IMR-90 (cell line): ENCODE measurements around the gene AGBL1. TPM values are rescaled to one million over a fixed set of nuclear protein-coding genes. Genes with fewer than 3 reads are reported as not detected.

Experiments used
- ATAC-seq: fragments of 200-7000 bp; cut with Tn5 transposase; 2 replicates; pipeline ENCODE4 v1.9.1; 2020; ENCODE audit warnings: low read depth, mild to moderate bottlenecking, moderate library complexity
- BruUV-seq: library from RNA; stranded (reverse); fragments of 400-500 nt; replicated peaks from 2 replicates; lab custom pipeline; 2021; lab: Mats Ljungman, UMichigan
- CTCF ChIA-PET: fragments of 300-600 bp; formaldehyde crosslinking; extraction: SDS; loops from one replicate; lab custom pipeline; 2021; ENCODE audit warnings: antibody characterized with exemption; lab: Yijun Ruan, JAX
- POLR2A ChIA-PET: fragments of 300-600 bp; sonication (Branson Sonifier 250); formaldehyde crosslinking; loops from one replicate; lab custom pipeline; 2022; ENCODE audit warnings: antibody characterized with exemption; ENCODE audit not compliant: unreplicated experiment; lab: Charles Lee
- DNase-seq: peaks from one replicate; pipeline ENCODE4 v3.0.0; 2013
- H2AFZ ChIP-seq: replicated peaks from 2 replicates; pipeline ENCODE3; 2013; ENCODE audit warnings: low read length, mild to moderate bottlenecking; ENCODE audit not compliant: poor library complexity
- H2AK5ac ChIP-seq: 2 replicates; pipeline ENCODE4 v1.6.1; 2013; ENCODE audit warnings: low read depth, low read length, inconsistent platforms
- H2AK9ac ChIP-seq: replicated peaks from 2 replicates; pipeline ENCODE3; 2013; ENCODE audit warnings: mild to moderate bottlenecking, low read depth, low read length, moderate library complexity; ENCODE audit not compliant: poor library complexity
- H2BK120ac ChIP-seq: 2 replicates; pipeline ENCODE4 v1.6.1; 2013; ENCODE audit warnings: low read depth, low read length, inconsistent platforms
- H2BK15ac ChIP-seq: 3 replicates; pipeline ENCODE4 v1.6.1; 2013; ENCODE audit warnings: low read depth, low read length, inconsistent platforms
- H2BK20ac ChIP-seq: 2 replicates; pipeline ENCODE4 v1.6.1; 2013; ENCODE audit warnings: low read depth, mild to moderate bottlenecking, inconsistent platforms, low read length, moderate library complexity
- H2BK5ac ChIP-seq: 2 replicates; pipeline ENCODE4 v1.6.1; 2013; ENCODE audit warnings: mild to moderate bottlenecking, low read depth, low read length, inconsistent platforms; ENCODE audit not compliant: poor library complexity, severe bottlenecking
- H3K14ac ChIP-seq: replicated peaks from 2 replicates; pipeline ENCODE4 v1.6.1; 2013; ENCODE audit warnings: low read depth, low read length, inconsistent platforms
- H3K18ac ChIP-seq: 2 replicates; pipeline ENCODE4 v1.6.1; 2013; ENCODE audit warnings: low read depth, low read length, control low read depth
- H3K23ac ChIP-seq: 2 replicates; pipeline ENCODE4 v1.6.1; 2013; ENCODE audit warnings: low read depth, low read length, inconsistent platforms
- H3K27ac ChIP-seq: 2 replicates; pipeline ENCODE4 v1.5.1; 2013; ENCODE audit warnings: mild to moderate bottlenecking, control low read depth, low read length; ENCODE audit not compliant: insufficient read depth
- H3K27me3 ChIP-seq: 2 replicates; pipeline ENCODE4 v1.6.1; 2013; ENCODE audit warnings: low read length; ENCODE audit not compliant: control insufficient read depth, insufficient read depth
- H3K36me3 ChIP-seq: 2 replicates; pipeline ENCODE4 v1.6.1; 2013; ENCODE audit warnings: low read length, mixed read lengths; ENCODE audit not compliant: control insufficient read depth, insufficient read depth
- H3K4ac ChIP-seq: 2 replicates; pipeline ENCODE4 v1.6.1; 2013; ENCODE audit warnings: low read depth, low read length, inconsistent platforms
- H3K4me1 ChIP-seq: 2 replicates; pipeline ENCODE4 v1.6.1; 2013; ENCODE audit warnings: low read length, mixed read lengths; ENCODE audit not compliant: control insufficient read depth, insufficient read depth
- H3K4me2 ChIP-seq: 2 replicates; pipeline ENCODE4 v1.6.1; 2013; ENCODE audit warnings: low read depth, mild to moderate bottlenecking, control low read depth, low read length, moderate library complexity
- H3K4me3 ChIP-seq: 2 replicates; pipeline ENCODE4 v1.5.1; 2013; ENCODE audit warnings: low read depth, mild to moderate bottlenecking, control low read depth, low read length, moderate library complexity; ENCODE audit not compliant: insufficient read depth
- H3K56ac ChIP-seq: 2 replicates; pipeline ENCODE4 v1.6.1; 2013; ENCODE audit warnings: low read length, inconsistent platforms; ENCODE audit not compliant: insufficient read depth; ENCODE audit errors: extremely low read depth
- H3K79me1 ChIP-seq, 2 experiments: 2 replicates each; pipeline ENCODE4 v1.6.1; 2013; ENCODE audit warnings: low read length in 2 of 2, inconsistent platforms in 1 of 2, low read depth in 1 of 2
- H3K9ac ChIP-seq: 2 replicates; pipeline ENCODE4 v1.6.1; 2013; ENCODE audit warnings: low read depth, low read length, control low read depth
- H3K9me1 ChIP-seq: 2 replicates; pipeline ENCODE4 v1.6.1; 2013; ENCODE audit warnings: low read length, inconsistent platforms; ENCODE audit not compliant: insufficient read depth
- H3K9me3 ChIP-seq: 2 replicates; pipeline ENCODE4 v1.6.1; 2013; ENCODE audit warnings: low read length; ENCODE audit not compliant: control insufficient read depth, insufficient read depth
- H4K20me1 ChIP-seq: 2 replicates; pipeline ENCODE4 v1.6.1; 2013; ENCODE audit warnings: low read length, inconsistent platforms; ENCODE audit not compliant: insufficient read depth
- H4K5ac ChIP-seq: 2 replicates; pipeline ENCODE4 v1.6.1; 2013; ENCODE audit warnings: mild to moderate bottlenecking, low read depth, low read length, control low read depth
- H4K8ac ChIP-seq, 2 experiments: 2 replicates each; pipeline ENCODE4 v1.6.1; 2013; ENCODE audit warnings: low read depth in 2 of 2, low read length in 2 of 2, control low read depth in 1 of 2, inconsistent platforms in 1 of 2
- H4K91ac ChIP-seq: 2 replicates; pipeline ENCODE4 v1.6.1; 2013; ENCODE audit warnings: low read depth, low read length, inconsistent platforms; ENCODE audit not compliant: insufficient read depth
- BHLHE40 ChIP-seq: fragments of 150-350 bp; IDR thresholded peaks from 2 replicates; pipeline ENCODE4 v1.6.1; 2016; ENCODE audit warnings: mild to moderate bottlenecking, low read depth, low read length
- CEBPB ChIP-seq: IDR thresholded peaks from 2 replicates; pipeline ENCODE4 v1.6.1; 2012; ENCODE audit warnings: low read depth, low read length, improper control_type of control experiment
- CHD1 ChIP-seq: IDR thresholded peaks from 2 replicates; pipeline ENCODE4 v1.6.1; 2012; ENCODE audit warnings: low read depth, low read length, improper control_type of control experiment
- FOS ChIP-seq: fragments of 150-350 bp; IDR thresholded peaks from 2 replicates; pipeline ENCODE4 v1.6.1; 2016; ENCODE audit warnings: low read depth, low read length
- MAFK ChIP-seq: IDR thresholded peaks from 2 replicates; pipeline ENCODE4 v1.6.1; 2012; ENCODE audit warnings: low read depth, low read length, improper control_type of control experiment
- MAZ ChIP-seq: IDR thresholded peaks from 2 replicates; pipeline ENCODE4 v1.6.1; 2012; ENCODE audit warnings: low read depth, mild to moderate bottlenecking, low read length, improper control_type of control experiment, moderate library complexity, borderline replicate concordance
- MXI1 ChIP-seq: IDR thresholded peaks from 2 replicates; pipeline ENCODE4 v1.6.1; 2012; ENCODE audit warnings: low read depth, mild to moderate bottlenecking, low read length, moderate library complexity, borderline replicate concordance
- NFE2L2 ChIP-seq: fragments of 150-350 bp; IDR thresholded peaks from 2 replicates; pipeline ENCODE4 v1.6.1; 2016; ENCODE audit warnings: low read depth, mild to moderate bottlenecking, low read length
- POLR2A ChIP-seq: IDR thresholded peaks from 2 replicates; pipeline ENCODE4 v1.6.1; 2012; ENCODE audit warnings: mild to moderate bottlenecking, low read depth, low read length
- RAD21 ChIP-seq: IDR thresholded peaks from 2 replicates; pipeline ENCODE4 v1.6.1; 2012; ENCODE audit warnings: low read length, improper control_type of control experiment
- RCOR1 ChIP-seq: IDR thresholded peaks from 2 replicates; pipeline ENCODE4 v1.6.1; 2012; ENCODE audit warnings: mild to moderate bottlenecking, low read length, improper control_type of control experiment; ENCODE audit not compliant: insufficient replicate concordance
- RFX5 ChIP-seq: IDR thresholded peaks from 2 replicates; pipeline ENCODE4 v1.8.0; 2012; ENCODE audit warnings: low read depth, mild to moderate bottlenecking, low read length, moderate library complexity
- SMC3 ChIP-seq: fragments of 150-350 bp; IDR thresholded peaks from 2 replicates; pipeline ENCODE4 v1.6.1; 2016; ENCODE audit warnings: low read depth, mild to moderate bottlenecking, antibody characterized with exemption, low read length, moderate library complexity
- WGBS, 2 experiments: methylation state at CpG; one replicate each; pipeline versions ENCODE4 v1.1.5 to v1.1.7; 2013; ENCODE audit warnings: missing lambda C conversion rate in 2 of 2; ENCODE audit not compliant: insufficient read length in 1 of 2; ENCODE audit errors: extremely low coverage in 2 of 2; 5-methylcytosine and 5-hydroxymethylcytosine counted together
- dilution Hi-C: fragments of 300-500 bp; cut with HindIII; formaldehyde crosslinking; loops from one replicate; pipeline ENCODE4 v1.14.3; 2018; ENCODE audit warnings: low sequenced_read_pairs; ENCODE audit not compliant: unreplicated experiment
- in situ Hi-C: fragments of 300-500 bp; cut with MboI; formaldehyde crosslinking; loops from 3 replicates; pipeline ENCODE4 v1.14.3; 2019; ENCODE audit warnings: low sequenced_read_pairs, inconsistent platforms, mixed read lengths
- intact Hi-C: fragments of 100-400 bp; cut with micrococcal nuclease; formaldehyde crosslinking; loops from 2 replicates; pipeline ENCODE4 v1.10.0; 2022
- polyA plus RNA-seq, 3 experiments: library from polyadenylated mRNA; depleted of rRNA; stranded (reverse); fragments of >200 nt; gene quantifications; 2 replicates each; pipeline ENCODE4 v1.2.3, GENCODE V29; 2012; ENCODE audit warnings: low replicate concordance in 1 of 3
- total RNA-seq: library from RNA; depleted of rRNA; stranded (reverse); fragments of >200 nt; gene quantifications from 2 replicates; pipeline ENCODE4 v1.2.3, GENCODE V29; 2012
- TF ChIP-seq, protein P1 (sequence below): fragments of 150-350 bp; IDR thresholded peaks from 2 replicates; pipeline ENCODE4 v1.6.1; 2016; ENCODE audit warnings: low read depth, mild to moderate bottlenecking, low read length, moderate library complexity, borderline replicate concordance
- TF ChIP-seq, protein P2 (sequence below): fragments of 150-350 bp; IDR thresholded peaks from 2 replicates; pipeline ENCODE4 v1.6.1; 2017; ENCODE audit warnings: mild to moderate bottlenecking, antibody characterized with exemption, low read length, low read depth
- TF ChIP-seq, protein P3 (sequence below): conservative IDR thresholded peaks from 2 replicates; pipeline ENCODE4 v1.5.1; 2012; ENCODE audit warnings: mild to moderate bottlenecking, low read depth, low read length, improper control_type of control experiment

The AGBL1 gene
- total and polyA plus RNA-seq, 2 of the 4 experiments (the other 2 are of a cell fraction): not detected

DNA sequence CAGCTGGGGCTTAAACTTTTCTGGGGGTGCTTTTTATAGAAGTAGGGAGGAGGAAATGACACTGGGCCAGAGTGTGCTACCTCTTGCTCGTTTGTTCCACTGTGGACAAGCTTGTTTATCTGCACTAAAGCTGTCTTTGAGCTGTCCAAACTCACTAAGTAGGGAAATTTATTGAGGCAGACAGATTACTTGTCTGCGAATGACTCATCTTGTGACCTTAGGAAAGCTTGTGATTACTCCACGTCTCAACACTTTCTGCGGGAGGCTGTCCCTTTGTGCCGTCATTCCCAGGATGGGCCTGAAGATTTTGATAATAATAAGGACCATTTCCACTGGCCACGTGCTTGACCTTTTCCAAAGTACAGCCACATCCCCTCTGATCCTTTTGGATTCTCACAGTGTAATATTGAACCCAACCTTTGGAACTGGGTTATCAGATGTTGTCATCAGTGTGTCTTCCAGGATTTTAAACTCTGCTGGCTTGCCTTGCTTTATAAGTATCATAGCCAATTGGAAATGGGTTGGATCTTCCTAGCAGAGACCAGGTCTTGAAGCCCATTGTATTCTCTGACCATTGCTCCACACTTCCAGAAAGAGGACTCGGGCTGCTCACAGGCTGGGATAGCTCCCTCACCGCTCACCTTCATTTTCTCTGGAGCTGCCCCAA lies 84.7 kb downstream of the AGBL1 start:
- Histone ChIP-seq H2BK5ac (no peak overlapping the region), H3K56ac (no peak overlapping the region), H4K20me1 (no peaks in the 10 kb centered on the region), H3K4me1 (no peaks in the 10 kb centered on the region), H3K9ac (no peak overlapping the region), H4K5ac (no peak overlapping the region), H3K23ac (no peak overlapping the region), H3K18ac (no peak overlapping the region), H3K4me3 (no peak overlapping the region), H3K4ac (no peak overlapping the region), H3K36me3 (no peaks in the 10 kb centered on the region), H3K9me1 (no peaks in the 10 kb centered on the region), H3K27me3 (no peaks in the 10 kb centered on the region), H2BK15ac (no peak overlapping the region), H3K9me3 (peaks cover 32% of the 10 kb centered on the region), H2BK20ac (no peak overlapping the region), H4K91ac (no peak overlapping the region), H2AK9ac (no peak overlapping the region), H3K14ac (no peak overlapping the region), H2BK120ac (no peak overlapping the region), H2AK5ac (no peak overlapping the region), H2AFZ (no peak overlapping the region), H3K4me2 (no peak overlapping the region), H3K79me1 (no peaks in the 10 kb centered on the region), H4K8ac (no peak overlapping the region), H3K27ac (no peak overlapping the region)
- TF ChIP-seq RFX5 (no peak), FOS (no peak), MAZ (no peak), CHD1 (no peak), SMC3 (no peak), NFE2L2 (no peak), RCOR1 (no peak), MAFK (no peak), POLR2A (no peak), CEBPB (no peak), RAD21 (no peak), MXI1 (no peak), BHLHE40 (no peak)
- TF ChIP-seq, protein P1, sequence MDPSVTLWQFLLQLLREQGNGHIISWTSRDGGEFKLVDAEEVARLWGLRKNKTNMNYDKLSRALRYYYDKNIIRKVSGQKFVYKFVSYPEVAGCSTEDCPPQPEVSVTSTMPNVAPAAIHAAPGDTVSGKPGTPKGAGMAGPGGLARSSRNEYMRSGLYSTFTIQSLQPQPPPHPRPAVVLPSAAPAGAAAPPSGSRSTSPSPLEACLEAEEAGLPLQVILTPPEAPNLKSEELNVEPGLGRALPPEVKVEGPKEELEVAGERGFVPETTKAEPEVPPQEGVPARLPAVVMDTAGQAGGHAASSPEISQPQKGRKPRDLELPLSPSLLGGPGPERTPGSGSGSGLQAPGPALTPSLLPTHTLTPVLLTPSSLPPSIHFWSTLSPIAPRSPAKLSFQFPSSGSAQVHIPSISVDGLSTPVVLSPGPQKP: no peak
- TF ChIP-seq, protein P2, sequence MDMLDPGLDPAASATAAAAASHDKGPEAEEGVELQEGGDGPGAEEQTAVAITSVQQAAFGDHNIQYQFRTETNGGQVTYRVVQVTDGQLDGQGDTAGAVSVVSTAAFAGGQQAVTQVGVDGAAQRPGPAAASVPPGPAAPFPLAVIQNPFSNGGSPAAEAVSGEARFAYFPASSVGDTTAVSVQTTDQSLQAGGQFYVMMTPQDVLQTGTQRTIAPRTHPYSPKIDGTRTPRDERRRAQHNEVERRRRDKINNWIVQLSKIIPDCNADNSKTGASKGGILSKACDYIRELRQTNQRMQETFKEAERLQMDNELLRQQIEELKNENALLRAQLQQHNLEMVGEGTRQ: no peak
- TF ChIP-seq, protein P3, sequence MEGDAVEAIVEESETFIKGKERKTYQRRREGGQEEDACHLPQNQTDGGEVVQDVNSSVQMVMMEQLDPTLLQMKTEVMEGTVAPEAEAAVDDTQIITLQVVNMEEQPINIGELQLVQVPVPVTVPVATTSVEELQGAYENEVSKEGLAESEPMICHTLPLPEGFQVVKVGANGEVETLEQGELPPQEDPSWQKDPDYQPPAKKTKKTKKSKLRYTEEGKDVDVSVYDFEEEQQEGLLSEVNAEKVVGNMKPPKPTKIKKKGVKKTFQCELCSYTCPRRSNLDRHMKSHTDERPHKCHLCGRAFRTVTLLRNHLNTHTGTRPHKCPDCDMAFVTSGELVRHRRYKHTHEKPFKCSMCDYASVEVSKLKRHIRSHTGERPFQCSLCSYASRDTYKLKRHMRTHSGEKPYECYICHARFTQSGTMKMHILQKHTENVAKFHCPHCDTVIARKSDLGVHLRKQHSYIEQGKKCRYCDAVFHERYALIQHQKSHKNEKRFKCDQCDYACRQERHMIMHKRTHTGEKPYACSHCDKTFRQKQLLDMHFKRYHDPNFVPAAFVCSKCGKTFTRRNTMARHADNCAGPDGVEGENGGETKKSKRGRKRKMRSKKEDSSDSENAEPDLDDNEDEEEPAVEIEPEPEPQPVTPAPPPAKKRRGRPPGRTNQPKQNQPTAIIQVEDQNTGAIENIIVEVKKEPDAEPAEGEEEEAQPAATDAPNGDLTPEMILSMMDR: no peak
- ATAC-seq (no peak), DNase-seq (no peak)
- dilution Hi-C loops (no loop called here), in situ Hi-C loops (no loop called here), intact Hi-C loops (no loop called here)
- POLR2A ChIA-PET: no interaction called here
- CTCF ChIA-PET: no interaction called here
- BruUV-seq: no TSS peak
- WGBS, 2 experiments: no CpG with 5 or more reads among the region's 8 CpGs
